Right lung (tissue), 10 donors: ENCODE measurements around the gene ATP2A2. TPM values are rescaled to one million over a fixed set of nuclear protein-coding genes. Genes with fewer than 3 reads are reported as not detected.
"Not testable (repeated sequence)": the region's sequence is repeated elsewhere in the genome, so short reads cannot be mapped to it uniquely, and the experiment has no call there.

ENCODE experiments used
- DNase-seq, 2 donors: peaks; one replicate each; pipeline ENCODE4 v3.0.0-alpha.2; 2013
- long read RNA-seq, 8 donors: transcript quantifications; one replicate each; lab custom pipeline, GENCODE V29; 2026
- polyA plus RNA-seq, 5 donors: library from polyadenylated mRNA; unstranded; fragments of 120-200 nt; gene quantifications; one replicate each; pipeline versions ENCODE4 v1.2.1 to v1.2.3, GENCODE V29; 2013; ENCODE audit warnings: inconsistent platforms in 1 of 5, low replicate concordance in 1 of 5; ENCODE audit not compliant: insufficient read length in 5 of 5, insufficient read depth in 1 of 5

The ATP2A2 gene
- polyA plus RNA-seq, result 100 to 1,000 TPM; 114 to 156 (median 122) TPM
- long read RNA-seq, donor 1, full-length matches to known transcripts, result 5 of 5 reads
- long read RNA-seq, donor 1, partial matches to known transcripts, result 0 of 5 reads
- long read RNA-seq, donor 1, other reads (novel, unspliced or antisense), result 0 of 5 reads
- long read RNA-seq, donor 2, full-length matches to known transcripts, result 3 of 3 reads
- long read RNA-seq, donor 2, partial matches to known transcripts, result 0 of 3 reads
- long read RNA-seq, donor 2, other reads (novel, unspliced or antisense), result 0 of 3 reads
- long read RNA-seq, donor 3, full-length matches to known transcripts, result 6 of 11 reads
- long read RNA-seq, donor 3, partial matches to known transcripts, result 5 of 11 reads
- long read RNA-seq, donor 3, other reads (novel, unspliced or antisense), result 0 of 11 reads
- long read RNA-seq, donor 4, full-length matches to known transcripts, result 3 of 3 reads
- long read RNA-seq, donor 4, partial matches to known transcripts, result 0 of 3 reads
- long read RNA-seq, donor 4, other reads (novel, unspliced or antisense), result 0 of 3 reads
- long read RNA-seq, donor 5, full-length matches to known transcripts, result 4 of 10 reads
- long read RNA-seq, donor 5, partial matches to known transcripts, result 6 of 10 reads
- long read RNA-seq, donor 5, other reads (novel, unspliced or antisense), result 0 of 10 reads
- long read RNA-seq, donor 6, full-length matches to known transcripts, result 8 of 16 reads
- long read RNA-seq, donor 6, partial matches to known transcripts, result 8 of 16 reads
- long read RNA-seq, donor 6, other reads (novel, unspliced or antisense), result 0 of 16 reads
- long read RNA-seq, donor 7, full-length matches to known transcripts, result 3 of 9 reads
- long read RNA-seq, donor 7, partial matches to known transcripts, result 6 of 9 reads
- long read RNA-seq, donor 7, other reads (novel, unspliced or antisense), result 0 of 9 reads
- long read RNA-seq, donor 8, full-length matches to known transcripts, result 2 of 2 reads
- long read RNA-seq, donor 8, partial matches to known transcripts, result 0 of 2 reads
- long read RNA-seq, donor 8, other reads (novel, unspliced or antisense), result 0 of 2 reads

DNA sequence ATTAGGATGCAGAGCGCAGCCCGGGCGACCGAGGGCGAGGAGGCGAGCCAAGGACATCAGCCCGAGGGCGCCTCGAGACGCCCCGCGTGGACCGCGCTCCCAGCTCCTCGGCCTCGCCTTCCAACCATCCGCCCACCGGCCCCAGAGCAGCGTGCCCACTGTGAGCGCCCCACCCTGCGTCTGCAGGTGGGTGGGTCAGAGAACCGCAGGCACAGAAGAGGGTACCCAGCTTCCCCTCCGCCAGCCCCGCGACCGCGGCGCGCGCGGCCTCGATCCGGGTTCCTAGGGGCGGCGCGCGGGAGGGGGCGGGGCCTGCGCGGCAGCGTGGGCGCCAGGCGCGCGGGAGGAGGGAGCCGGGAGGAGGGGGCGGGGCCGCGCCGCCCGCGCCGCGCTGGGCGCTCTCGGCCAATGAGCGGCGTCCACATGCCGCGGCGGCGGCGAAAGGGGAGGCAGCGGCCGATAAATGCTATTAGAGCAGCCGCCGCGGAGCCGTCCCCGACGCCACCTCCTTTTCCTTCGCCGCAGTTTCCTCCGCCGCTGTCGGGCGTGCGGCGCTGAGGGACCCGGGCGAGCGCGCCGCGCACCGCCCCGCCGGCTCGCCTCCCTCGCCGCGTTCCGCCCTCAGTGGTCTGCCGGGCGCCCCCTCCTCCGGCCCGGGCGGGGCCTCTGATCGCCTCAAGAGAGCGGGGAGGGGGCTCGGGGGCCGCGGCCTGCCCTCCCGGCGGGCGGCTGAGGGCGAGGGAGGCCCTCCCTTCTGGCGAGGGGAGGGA, at the start of gene ATP2A2:
TSS of gene ATP2A2 (plus strand) at position 469 of the 770 bp plus-strand sequence. CDS start 543 bp downstream, outside the sequence.
- peak; percentile 90 to 92 for DNase-seq

DNA sequence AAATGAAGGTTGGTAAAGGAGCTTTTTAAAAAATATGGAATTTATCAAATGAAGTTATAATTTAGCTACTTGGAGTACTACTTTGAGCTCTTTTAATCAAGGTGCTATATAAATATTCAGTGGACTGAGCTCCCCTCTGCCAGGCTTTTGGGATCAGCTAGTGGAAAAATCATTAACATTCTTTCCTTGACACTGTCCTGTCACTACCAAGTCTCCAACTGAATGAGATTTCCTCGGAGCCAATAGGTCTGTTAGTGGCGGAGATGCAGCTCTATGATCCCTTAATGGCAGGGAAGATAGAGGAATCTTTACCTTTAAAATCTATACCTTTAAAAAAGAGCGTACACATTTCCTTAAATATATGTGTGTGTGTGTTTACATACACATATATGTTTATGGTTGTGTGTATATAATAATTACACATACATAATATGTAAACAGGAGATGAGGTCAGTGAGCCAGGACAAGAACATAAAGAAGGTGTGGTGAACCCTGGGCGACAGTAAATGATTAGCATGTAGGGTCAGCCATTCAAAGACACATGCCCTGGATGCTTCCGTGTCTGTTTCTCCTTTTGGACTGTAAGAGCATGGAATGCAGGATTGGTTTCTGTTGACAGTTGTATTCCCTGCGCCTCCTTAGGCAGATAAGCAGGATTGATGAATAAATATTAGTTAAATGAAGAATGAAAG, 47.7 kb upstream of the ATP2A2 start:
- DNase-seq, result no peak

DNA sequence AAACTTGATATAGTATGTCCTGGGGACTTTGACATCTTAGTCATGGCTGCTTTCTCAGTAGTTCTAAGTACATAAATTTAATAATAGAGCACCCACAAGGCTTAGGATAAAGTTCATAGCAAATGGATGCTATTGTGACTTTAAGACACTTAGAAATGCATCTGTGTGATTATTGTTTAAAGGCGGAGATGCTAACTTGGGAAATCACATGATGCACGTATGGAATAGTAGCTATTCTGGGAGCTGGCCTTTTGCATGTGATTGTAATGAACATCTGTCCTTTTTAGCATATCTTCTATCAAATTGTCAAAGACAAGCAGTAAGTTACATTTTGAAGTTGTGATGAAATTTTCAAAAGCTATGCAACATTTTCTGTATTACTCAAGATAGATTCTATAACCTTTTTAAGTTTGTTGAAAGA, 46.7 kb upstream of the ATP2A2 start:
- DNase-seq, result no peak

DNA sequence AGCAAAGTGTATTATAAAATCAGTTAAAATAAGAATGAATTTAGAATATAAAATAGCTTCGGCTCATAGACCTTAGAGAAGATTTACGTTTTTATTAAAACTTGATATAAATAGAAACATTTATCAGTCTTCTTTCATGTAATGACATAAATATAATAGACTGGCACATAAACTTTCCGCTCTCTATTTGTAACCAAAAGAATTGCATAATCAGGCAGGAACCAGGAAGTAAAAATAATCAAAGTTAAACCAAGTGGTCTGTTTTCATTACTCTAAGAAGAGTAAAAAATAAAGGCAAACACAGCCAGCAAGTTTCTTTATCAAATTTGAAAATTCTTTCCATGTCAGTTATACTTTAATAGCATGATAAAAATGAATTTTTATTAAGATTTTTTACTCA, 46.3 kb upstream of the ATP2A2 start:
- DNase-seq, result no peak

DNA sequence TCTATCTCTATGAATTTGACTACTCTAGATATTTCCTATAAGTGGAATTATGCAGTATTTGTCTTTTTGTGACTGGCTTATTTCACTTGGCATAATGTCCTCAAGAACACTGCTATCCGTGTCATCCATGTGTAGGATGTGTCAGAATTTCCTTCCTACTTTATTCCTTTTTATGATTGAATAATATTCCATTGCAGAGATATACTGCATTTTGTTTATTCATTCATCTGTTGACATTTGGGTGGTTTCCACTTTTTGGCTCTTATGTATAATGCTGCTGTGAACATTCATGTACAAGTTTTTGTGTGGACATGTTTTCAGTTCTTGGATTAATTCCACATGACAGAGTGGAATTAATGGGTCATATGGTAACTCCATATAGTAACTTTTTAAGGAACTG, 45.7 kb upstream of the ATP2A2 start:
- DNase-seq, result no peak

DNA sequence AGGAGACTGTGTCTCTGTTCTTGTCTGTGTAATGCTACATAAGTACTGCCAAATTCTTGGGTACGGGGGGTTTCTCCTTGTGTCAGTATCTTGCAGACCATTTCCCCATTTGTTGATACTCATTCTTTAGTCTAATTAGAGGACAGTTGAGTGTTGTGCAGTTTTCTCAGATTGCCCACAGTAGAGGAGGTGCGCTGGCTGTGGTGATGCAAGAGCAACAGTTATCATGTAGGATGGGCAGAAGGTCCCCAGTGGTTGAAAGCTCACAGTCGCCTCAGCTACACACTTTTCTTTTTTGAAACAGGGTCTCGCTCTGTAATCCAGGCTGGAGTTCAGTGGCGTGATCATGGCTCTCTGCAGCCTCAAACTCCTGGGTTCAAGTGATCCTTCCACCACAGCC, 37.8 kb upstream of the ATP2A2 start:
- DNase-seq, result no peak

DNA sequence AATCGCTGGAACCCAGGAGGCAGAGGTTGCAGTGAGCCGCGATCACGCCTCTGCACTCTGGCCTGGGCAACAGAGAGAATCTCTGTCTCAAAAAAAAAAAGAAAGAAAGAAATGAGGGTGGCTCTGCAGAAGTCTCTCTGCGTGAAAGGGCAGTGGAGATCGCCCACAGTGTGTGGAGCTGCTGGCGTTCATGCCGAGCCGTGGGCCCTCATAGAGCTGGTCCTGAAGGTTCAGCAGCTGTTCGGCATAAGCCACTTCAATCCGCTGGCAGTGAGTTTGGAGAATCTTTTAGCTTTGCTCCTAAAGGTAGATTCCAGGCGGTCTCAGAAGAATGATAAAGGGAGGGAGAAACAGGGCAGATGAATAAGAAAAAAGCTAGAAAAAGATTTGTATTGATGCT, 36.7 kb upstream of the ATP2A2 start:
- no peak for DNase-seq

DNA sequence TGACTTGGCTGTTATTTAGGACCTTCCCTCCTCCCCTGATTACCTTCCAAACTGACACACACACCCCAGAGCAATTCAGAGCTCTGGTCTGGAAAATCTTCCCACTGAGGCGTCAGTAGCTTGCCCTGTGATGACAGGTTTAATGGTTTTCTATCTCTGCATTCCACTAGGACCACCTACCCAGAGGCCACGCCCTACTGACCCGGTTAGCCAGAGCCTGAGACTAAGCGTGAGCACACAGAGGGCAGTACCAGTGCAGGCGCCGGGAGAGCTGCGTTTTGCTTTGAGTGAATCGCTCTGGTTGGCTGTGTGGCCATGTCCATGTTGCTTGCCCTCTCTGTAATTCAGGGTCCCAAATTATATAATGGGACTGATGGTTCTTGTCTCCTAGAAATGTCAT, 36.2 kb upstream of the ATP2A2 start:
- DNase-seq, result no peak

DNA sequence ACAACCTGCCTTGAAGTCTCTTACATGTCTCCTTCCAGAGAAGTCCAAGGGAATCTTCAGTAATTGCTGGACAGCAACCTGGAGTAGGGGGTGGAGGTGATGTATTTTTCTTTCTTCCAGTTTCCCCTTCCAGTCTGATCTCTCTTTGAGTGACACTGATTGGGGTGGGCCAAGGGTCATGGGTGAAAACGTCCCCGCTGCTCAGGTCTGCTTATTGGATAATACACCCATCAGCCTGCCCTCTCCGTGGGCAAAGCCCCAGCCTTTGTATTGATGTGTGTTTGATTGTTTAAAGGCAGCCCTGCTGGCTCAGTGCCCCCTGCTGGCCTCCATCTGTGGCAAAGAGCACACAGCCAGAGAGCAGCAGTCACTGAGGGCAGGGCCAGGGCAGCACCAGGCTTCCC, 35.7 kb upstream of the ATP2A2 start:
- no peak for DNase-seq

DNA sequence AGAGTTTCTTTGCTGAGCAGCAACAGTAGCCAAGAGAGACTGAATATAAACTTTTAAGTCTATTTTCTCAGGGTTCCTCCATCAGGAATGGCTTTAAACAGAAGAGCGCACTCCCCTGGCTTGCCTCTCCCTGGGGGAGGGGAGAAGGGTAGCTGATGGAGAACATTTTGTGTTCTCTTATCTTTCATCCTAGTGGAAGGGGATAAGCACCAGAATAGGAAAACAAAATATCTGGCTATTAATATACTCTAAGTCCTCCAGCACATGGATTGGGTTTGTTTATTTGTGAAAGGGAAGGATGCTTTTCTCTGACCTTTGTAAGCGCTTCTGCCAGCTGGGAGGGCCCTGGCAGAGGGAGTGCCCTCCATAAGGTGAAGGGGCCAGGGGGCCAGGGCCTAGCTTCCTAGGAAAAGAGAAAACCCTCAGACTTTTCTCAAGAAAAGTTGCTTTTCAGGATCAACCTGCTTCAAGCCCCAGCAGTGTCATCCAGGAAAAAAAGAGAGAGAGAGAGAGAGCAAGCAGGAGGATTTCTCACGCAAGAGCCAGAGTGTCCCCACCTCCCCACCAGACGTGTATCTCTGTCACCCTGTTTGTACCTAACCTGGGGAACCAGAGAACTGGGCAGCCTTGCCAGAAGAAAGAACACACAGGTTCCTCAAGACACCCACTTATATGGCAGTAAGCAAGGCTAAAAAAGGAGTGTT, 34.3 kb upstream of the ATP2A2 start:
- DNase-seq, result no peak

DNA sequence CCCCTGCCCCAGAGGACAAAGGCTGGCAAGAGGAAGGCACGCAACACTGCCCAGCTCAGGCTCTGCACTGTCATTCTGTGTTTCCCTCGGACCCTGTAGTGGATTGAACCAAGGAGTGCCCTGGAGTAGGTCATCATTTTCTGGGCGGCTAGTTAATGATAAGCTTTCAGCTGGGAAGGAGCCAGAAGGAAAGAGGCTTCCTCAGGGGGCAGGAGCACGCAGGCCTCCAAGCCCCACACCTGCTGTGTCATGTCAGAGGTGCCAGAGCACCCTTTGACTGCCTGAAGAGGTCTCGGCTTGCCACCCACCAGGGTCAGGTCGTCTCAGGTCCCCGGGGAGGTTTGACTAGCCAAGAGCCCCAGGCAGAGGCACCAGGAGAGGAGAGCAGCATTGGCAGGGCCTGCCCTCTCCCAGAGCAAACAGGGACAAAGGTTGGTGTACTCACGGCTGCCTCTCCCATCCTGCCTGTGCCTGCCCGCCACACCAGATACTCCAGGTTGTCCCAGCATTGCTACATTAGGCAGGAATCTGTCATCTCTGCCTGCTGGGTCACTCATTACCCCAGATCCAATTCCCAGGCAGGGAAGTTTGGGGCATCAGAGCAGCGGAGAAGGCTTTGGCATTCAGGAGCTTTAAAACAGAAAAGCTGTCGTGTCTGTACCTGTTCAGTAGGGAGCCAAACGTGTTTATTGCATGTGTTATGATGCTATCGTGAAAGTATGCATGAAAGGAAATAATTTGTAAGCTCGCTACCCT, 33.5 kb upstream of the ATP2A2 start:
- no peak for DNase-seq

DNA sequence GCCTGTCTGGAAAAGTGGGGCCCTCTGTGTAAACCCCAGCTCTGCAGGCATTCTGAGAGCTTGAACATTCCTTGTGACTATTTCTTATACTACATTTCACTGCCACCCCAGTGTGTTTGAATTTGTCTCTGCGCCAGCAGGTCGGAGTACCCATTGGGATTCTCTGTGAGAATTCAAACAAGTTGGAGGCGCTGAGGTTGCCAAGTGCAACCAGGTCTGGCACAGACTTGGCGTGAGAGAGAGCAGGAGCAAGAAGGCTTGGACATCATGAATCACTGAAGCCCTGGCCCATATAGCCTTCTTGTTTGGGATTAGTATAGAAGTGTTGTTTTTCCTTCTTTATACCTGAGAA, 33.0 kb upstream of the ATP2A2 start:
- DNase-seq, result no peak

DNA sequence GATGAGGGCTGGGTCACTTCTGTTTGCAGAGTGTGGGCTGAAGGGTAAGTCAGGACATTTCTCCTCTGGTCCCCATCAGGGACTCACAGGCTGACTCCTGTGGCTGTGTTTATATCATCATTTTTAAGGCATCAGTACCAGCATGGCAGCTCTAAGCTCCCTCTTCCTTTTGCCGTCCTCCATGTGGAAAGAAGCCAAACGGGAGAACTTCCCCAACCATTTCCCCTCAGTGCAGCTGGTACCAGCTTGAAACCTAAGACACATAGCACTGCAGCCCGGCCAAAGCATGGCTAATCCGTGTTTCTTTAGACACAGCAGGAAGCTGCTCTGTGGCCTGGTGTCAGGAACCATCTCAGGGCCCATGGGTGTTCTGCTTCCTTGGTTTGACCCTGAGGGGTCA, 31.9 kb upstream of the ATP2A2 start:
- DNase-seq, result no peak

DNA sequence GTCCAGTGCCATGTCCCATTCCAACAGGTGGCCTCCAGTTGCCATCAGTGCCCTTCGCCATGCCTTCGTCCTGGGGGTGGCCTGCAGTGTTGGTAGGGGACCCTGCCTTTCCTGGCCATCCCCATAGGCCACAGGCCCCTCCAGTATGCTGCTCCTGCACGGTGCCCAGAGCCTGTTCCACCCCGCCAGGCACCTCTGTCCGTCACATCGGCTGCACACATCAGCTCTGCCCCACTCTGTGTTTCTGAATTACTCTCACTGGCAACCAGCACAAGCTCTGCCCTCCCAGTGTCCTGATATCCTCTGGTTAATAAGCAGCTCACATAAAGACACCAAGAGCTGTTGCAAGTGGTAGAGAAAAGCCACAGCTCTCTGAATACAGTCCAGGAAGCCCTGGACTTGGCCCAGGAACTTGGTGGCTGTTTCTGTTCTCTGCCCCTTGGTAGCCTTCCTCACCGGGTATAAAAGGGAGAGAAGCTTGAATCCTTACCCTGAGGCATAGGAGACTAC, 31.3 kb upstream of the ATP2A2 start:
- no peak for DNase-seq

DNA sequence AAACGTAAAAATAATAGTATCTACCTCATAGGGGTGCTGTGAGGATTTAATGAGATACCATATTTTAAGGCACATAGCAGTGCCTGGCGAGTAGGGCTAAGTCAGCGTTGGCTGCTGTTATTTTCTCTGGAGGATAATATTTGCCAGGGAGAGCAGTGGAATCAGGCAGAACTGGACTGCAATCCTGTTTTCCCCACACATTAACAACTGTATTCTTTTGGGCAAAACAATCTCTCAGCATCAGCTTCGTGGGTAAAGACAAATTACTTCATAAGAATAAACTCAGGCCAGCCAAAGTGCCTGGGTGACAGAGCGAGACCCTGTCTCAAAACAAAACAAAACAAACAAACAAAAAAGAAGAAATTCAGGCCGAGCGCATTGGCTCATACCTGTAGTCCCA, 29.7 kb upstream of the ATP2A2 start:
- DNase-seq, result no peak

DNA sequence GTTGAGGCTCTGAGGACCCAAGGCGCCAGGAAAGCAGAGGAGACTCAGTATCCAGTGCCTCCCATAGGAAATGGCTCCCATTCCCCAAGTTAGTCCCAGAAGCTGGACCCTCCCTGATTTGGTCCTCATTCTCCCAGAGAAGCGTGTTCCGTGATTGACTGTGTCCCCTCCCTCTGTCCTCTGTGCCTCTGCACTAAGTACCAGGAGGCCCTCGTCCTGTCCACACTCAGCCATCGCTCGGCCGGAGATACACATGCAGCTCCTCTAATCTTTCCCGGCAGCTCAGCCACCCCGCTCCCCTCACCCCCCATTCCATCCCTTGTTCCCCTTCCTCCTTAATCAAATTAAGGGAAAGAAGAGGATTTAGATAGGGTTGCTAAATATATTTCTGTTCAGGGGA, 28.3 kb upstream of the ATP2A2 start:
- no peak for DNase-seq

DNA sequence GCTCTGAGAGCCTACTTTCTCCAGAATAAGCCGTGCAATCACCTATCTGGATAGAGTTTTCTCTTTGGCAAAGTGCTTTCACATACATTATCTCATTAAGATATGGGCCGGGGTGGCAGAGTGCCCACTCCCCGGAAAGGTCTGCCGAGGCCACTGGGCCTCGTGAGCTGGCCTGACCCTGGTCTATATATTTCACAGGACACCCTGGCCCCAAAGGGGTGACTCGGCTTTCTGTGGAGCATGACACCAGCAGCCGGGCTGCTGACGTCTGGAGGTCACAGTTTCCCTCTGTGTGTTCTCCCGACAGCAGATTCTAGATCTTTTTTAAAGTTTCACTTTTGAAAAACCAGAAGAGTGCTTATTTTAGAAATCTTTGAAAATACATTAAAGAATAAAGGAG, 27.9 kb upstream of the ATP2A2 start:
- no peak for DNase-seq

DNA sequence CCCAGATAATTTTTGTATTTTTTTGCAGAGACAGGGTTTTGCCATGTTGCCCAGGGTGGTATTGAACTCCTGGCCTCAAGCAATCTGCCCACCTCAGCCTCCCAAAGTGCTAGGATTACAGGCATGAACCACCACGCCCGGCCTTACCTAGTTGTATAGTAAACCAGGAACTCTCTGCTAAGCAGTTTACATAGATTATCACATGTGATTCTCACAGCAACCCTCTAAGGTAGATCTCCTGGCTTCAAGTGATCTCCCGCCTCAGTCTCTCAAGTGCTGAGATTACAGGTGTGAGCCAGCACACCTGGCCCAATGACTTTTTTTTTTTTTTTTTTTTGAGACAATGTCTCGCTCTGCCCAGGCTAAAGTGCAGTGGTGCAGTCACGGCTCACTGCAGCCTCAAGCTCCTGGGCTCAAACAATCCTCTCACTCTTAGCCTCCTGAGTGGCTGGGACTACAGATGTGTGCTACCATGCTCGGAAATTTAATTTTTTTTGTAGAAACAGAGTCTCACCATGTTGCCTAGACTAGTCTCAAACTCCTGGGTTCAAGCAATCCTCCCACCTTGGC, 26.0 kb upstream of the ATP2A2 start:
- DNase-seq, result no peak

DNA sequence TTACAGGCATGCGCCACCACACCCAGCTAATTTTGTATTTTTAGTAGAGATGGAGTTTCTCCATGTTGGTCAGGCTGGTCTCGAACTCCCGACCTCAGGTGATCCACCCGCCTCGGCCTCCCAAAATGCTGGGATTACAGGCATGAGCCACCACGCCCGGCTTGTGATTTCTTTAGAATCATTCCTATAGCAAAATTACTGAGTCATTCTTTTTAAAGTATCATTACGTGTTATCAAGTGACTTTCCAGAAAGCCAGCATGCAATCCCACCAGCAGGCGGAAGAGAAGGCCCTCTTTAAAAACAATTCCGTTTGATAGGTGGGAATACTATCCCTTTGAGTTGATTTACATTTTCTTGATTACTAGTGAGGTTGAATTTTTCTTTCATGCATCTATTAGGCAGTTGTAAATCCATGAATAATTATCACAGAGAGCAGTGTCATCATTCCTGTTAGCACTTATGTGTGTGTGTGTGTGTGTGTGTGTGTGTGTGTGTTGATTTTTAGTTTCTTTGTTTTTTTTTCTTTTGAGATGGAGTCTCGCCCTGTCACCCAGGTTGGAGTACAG, 25.1 kb upstream of the ATP2A2 start:
- not testable (repeated sequence) for DNase-seq
